Measurements from ENCODE around the gene CYTH2.
A peak's percentile ranks its signal among the peaks of the same experiment; 100 is the strongest.

The CYTH2 gene

DNA sequence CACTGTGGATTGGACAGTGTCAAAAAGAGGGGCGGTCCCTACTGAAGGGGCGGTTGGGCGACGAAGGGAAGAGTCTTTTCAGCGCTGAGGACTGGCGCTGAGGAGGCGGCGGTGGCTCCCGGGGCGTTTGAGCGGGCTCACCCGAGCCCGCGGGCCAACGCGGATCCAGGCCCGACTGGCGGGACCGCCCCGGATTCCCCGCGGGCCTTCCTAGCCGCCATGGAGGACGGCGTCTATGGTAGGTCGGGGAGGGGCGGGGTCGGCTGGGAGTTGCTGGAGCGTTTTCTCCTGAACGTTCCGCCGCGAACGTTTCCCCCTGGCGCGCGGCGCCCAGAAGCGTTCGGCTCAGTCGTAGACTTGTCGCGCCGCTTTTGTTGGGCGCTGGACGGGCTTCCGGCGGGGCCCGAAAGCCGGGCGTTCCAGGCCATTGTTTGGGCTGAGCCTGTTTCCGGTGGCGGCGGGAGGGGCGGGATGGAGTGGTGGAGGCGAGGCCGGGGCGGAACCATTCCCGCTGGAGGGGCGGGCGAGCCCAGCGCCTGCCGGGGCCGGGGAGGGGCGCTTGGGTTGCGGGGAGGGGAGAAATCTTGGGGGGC is at the start of gene CYTH2:
Gene CYTH2 (plus strand): TSS at position 81 of the 593 bp plus-strand sequence. CDS start 139 bp downstream, at position 220.
- Mint-ChIP-seq H3K4me1 (peaks cover 31% of the 10 kb centered on the region), H3K4me3 (peak within 1 kb of the TSS; percentile 97), H3K27me3 (no peaks in the 10 kb centered on the region), H3K36me3 (peaks cover 2% of the 10 kb centered on the region), H3K9me3 (no peaks in the 10 kb centered on the region), H3K27ac (peak within 1 kb of the TSS; percentile 94)

DNA sequence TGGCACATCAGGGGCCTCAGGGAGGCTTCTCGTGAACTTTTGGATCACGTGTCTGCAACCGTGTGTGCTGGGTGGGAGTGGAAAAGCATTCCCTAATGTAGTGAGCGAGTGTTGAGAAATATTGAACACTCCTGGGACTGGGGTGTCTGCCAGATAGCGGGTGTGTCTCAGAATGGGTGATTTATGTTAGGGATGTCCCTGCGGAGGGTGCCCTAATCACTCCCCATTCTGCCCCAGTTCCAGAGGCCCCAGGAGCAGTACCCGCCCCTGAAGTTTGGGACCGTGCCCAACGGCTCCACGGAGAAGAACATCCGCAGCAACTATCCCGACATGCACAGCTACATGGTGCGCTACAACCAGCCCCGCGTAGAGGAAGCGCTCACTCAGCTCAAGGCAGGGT is 47.6 kb upstream of the CYTH2 start:
- peaks cover 14% of the 10 kb centered on the region for H3K4me1 Mint-ChIP-seq
- no peaks in the 10 kb centered on the region for H3K9me3 Mint-ChIP-seq
- peaks cover 5% of the 10 kb centered on the region for H3K27me3 Mint-ChIP-seq
- H3K36me3 Mint-ChIP-seq: no peaks in the 10 kb centered on the region
- no peak overlapping the region for H3K4me3 Mint-ChIP-seq
- no peak overlapping the region for H3K27ac Mint-ChIP-seq

GRCh38 chr19:48424694-48425219 is 44.4 kb upstream of the CYTH2 start:
- Mint-ChIP-seq H3K4me1 (peaks cover 6% of the 10 kb centered on the region), H3K9me3 (no peaks in the 10 kb centered on the region), H3K27ac (no peak overlapping the region), H3K36me3 (no peaks in the 10 kb centered on the region), H3K27me3 (peaks cover 2% of the 10 kb centered on the region), H3K4me3 (no peak overlapping the region)

DNA sequence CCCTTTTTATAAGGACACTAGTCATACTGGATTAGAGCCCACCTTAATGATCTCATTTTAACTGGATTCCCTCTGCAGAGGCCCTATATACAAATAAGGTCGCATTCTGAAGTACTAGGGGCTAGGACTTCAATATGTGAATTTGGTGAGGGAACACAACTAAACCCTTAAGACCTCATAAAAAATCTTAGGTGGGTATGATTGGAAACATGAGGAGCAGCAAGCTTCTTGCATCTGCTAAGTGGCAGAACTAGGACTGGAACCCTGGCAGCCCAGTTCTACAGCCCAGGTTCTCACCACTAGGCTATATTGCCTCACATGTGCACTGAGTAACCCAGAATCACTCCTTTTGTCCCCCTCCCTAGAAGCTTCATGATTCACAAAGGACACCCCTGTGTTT is 40.5 kb upstream of the CYTH2 start:
- no peak overlapping the region for H3K27ac Mint-ChIP-seq
- peaks cover 6% of the 10 kb centered on the region for H3K4me1 Mint-ChIP-seq
- no peaks in the 10 kb centered on the region for H3K9me3 Mint-ChIP-seq
- H3K4me3 Mint-ChIP-seq: no peak overlapping the region
- H3K36me3 Mint-ChIP-seq: no peaks in the 10 kb centered on the region
- no peaks in the 10 kb centered on the region for H3K27me3 Mint-ChIP-seq

DNA sequence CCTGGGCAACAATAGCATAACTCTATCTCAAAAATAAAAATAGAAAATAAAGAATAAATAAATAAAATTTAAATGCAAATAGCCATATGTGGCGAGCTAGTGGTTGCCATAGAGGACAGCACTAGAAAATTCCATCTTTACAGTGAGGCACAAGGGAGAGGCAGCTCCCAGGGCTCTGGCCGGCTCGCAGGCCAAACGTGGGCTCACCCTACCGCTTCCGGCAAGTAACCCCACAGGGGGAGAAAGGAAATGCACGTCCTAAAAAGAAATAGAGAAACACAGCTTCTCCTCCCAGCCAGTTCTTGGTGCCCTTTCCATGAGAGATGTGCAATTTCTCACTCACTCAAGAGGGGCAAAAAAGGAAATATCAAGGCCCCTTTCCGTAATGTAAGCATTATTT is 35.8 kb upstream of the CYTH2 start:
- H3K36me3 Mint-ChIP-seq: no peaks in the 10 kb centered on the region
- peaks cover 10% of the 10 kb centered on the region for H3K27me3 Mint-ChIP-seq
- no peaks in the 10 kb centered on the region for H3K9me3 Mint-ChIP-seq
- no peak overlapping the region for H3K4me3 Mint-ChIP-seq
- no peak overlapping the region for H3K27ac Mint-ChIP-seq
- H3K4me1 Mint-ChIP-seq: no peaks in the 10 kb centered on the region

DNA sequence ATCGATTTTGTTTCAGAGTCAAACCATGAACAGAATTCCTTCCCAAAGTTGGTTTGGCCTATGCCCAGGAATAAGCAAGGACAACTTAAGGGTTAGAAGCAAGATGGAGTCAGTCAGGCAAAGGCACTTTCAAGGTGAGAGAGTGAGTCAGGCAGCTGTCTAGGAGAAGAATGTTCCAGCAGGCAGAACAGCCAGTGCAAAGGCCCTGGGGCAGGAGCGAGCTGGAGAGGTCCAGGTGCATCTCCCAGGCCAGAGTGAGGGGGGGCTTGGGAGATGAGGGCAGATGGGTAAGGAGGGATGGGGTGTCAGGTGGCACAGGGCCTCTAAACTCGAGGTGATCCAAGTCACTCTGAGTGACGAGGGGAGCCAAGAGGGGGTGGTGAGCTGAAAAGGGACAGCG is 32.6 kb upstream of the CYTH2 start:
- Mint-ChIP-seq H3K36me3 (no peaks in the 10 kb centered on the region), H3K4me3 (no peak overlapping the region), H3K9me3 (no peaks in the 10 kb centered on the region), H3K27me3 (peaks cover 15% of the 10 kb centered on the region), H3K27ac (no peak overlapping the region), H3K4me1 (peaks cover 3% of the 10 kb centered on the region)

GRCh38 chr19:48441360-48442050 is 27.7 kb upstream of the CYTH2 start:
- Mint-ChIP-seq H3K4me1 (peaks cover 29% of the 10 kb centered on the region), H3K36me3 (peaks cover 3% of the 10 kb centered on the region), H3K27me3 (peaks cover 18% of the 10 kb centered on the region), H3K27ac (no peak overlapping the region), H3K9me3 (no peaks in the 10 kb centered on the region), H3K4me3 (peak overlapping the region; percentile 73)

- Mint-ChIP-seq H3K4me3 (peak overlapping the region; percentile 73), H3K36me3 (peaks cover 3% of the 10 kb centered on the region), H3K9me3 (no peaks in the 10 kb centered on the region), H3K27me3 (peaks cover 18% of the 10 kb centered on the region), H3K27ac (peak overlapping the region; percentile 15), H3K4me1 (peaks cover 29% of the 10 kb centered on the region)
Observed at GRCh38 chr19:48442116-48443035, 26.8 kb upstream of the CYTH2 start.

DNA sequence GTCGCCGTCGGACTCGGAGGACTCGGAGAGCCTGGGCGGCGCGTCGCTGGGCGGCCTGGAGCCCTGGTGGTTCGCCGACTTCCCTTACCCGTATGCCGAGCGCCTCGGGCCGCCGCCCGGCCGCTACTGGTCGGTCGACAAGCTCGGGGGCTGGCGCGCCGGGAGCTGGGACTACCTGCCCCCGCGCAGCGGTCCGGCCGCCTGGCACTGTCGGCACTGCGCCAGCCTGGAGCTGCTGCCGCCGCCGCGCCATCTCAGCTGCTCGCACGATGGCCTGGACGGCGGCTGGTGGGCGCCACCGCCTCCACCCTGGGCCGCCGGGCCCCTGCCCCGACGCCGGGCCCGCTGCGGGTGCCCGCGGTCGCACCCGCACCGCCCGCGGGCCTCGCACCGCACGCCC is 25.9 kb upstream of the CYTH2 start:
- peaks cover 10% of the 10 kb centered on the region for H3K36me3 Mint-ChIP-seq
- peaks cover 13% of the 10 kb centered on the region for H3K27me3 Mint-ChIP-seq
- no peak overlapping the region for H3K27ac Mint-ChIP-seq
- peaks cover 37% of the 10 kb centered on the region for H3K4me1 Mint-ChIP-seq
- no peak overlapping the region for H3K4me3 Mint-ChIP-seq
- no peaks in the 10 kb centered on the region for H3K9me3 Mint-ChIP-seq

DNA sequence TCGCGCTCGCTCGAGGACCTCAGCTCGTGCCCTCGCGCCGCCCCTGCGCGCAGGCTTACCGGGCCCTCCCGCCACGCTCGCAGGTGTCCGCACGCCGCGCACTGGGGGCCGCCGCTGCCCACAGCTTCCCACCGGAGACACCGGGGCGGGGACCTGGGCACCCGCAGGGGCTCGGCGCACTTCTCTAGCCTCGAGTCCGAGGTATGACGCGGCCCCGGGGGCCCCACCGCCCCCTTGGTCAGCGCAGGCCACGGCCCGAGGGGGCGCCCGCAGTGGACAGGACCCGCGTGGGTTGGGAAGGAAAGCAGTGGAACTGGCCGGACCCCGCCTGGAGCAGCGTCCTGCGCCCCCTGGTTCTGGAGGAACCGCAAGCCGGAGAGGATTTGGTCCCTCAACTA is 25.4 kb upstream of the CYTH2 start:
- H3K27me3 Mint-ChIP-seq: peaks cover 13% of the 10 kb centered on the region
- no peak overlapping the region for H3K4me3 Mint-ChIP-seq
- peaks cover 13% of the 10 kb centered on the region for H3K36me3 Mint-ChIP-seq
- no peak overlapping the region for H3K27ac Mint-ChIP-seq
- no peaks in the 10 kb centered on the region for H3K9me3 Mint-ChIP-seq
- peaks cover 42% of the 10 kb centered on the region for H3K4me1 Mint-ChIP-seq

- H3K27ac Mint-ChIP-seq: peak overlapping the region; percentile 76
- peak overlapping the region; percentile 95 for H3K4me3 Mint-ChIP-seq
- H3K36me3 Mint-ChIP-seq: peaks cover 15% of the 10 kb centered on the region
- H3K27me3 Mint-ChIP-seq: peaks cover 11% of the 10 kb centered on the region
- H3K9me3 Mint-ChIP-seq: no peaks in the 10 kb centered on the region
- H3K4me1 Mint-ChIP-seq: peaks cover 44% of the 10 kb centered on the region
Observed at GRCh38 chr19:48444129-48444935, 24.8 kb upstream of the CYTH2 start.

GRCh38 chr19:48444936-48445200 is 24.3 kb upstream of the CYTH2 start:
- Mint-ChIP-seq H3K9me3 (no peaks in the 10 kb centered on the region), H3K36me3 (peaks cover 15% of the 10 kb centered on the region), H3K4me3 (peak overlapping the region; percentile 95), H3K4me1 (peaks cover 44% of the 10 kb centered on the region), H3K27ac (peak overlapping the region; percentile 76), H3K27me3 (peaks cover 11% of the 10 kb centered on the region)

DNA sequence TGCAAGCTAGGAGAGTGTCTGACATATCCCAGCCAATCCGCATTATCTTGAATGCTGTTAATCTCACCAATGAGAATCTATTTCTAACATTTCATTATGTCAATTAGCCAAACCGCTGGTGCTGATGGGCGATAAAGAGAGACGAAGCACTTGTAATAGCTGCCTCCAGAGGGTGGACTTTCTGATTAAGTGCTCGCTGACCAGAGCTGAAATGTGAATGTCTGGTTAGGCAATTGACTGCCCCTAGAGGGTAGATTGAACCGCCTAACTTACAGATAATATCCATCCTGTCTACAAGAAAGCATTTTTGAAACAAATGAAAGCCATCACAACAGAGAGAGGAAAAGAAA is 23.9 kb upstream of the CYTH2 start:
- Mint-ChIP-seq H3K4me3 (peak overlapping the region; percentile 95), H3K9me3 (no peaks in the 10 kb centered on the region), H3K27me3 (peaks cover 11% of the 10 kb centered on the region), H3K36me3 (peaks cover 15% of the 10 kb centered on the region), H3K27ac (peak overlapping the region; percentile 89), H3K4me1 (peaks cover 44% of the 10 kb centered on the region)

GRCh38 chr19:48445606-48446481 is 23.3 kb upstream of the CYTH2 start, which contains the start of gene GRWD1:
GRWD1 (plus strand) TSS chr19:48445983; CDS start chr19:48446006, 23 bp downstream.
- H3K27me3 Mint-ChIP-seq: peaks cover 11% of the 10 kb centered on the region
- H3K4me1 Mint-ChIP-seq: peaks cover 44% of the 10 kb centered on the region
- peaks cover 15% of the 10 kb centered on the region for H3K36me3 Mint-ChIP-seq
- no peaks in the 10 kb centered on the region for H3K9me3 Mint-ChIP-seq
- H3K27ac Mint-ChIP-seq: peak within 1 kb of the TSS; percentile 89
- peak within 1 kb of the TSS; percentile 95 for H3K4me3 Mint-ChIP-seq

Measured in activated naive CD4-positive, alpha-beta T cell treated with anti-CD3 and anti-CD28 coated beads, Interleukin-2, amount 50 U/mL, for 24 hours (primary cell).